GM10266 (cell line): ENCODE measurements around the gene DCAF5.

ENCODE experiments used
- DNase-seq: peaks from one replicate; pipeline ENCODE4 v3.0.0; 2012; ENCODE audit errors: extremely low spot score
- TF ChIP-seq, protein P1 (sequence below): IDR thresholded peaks from 2 replicates; pipeline ENCODE4 v1.5.1; 2012; ENCODE audit warnings: mild to moderate bottlenecking, low read depth; ENCODE audit not compliant: control insufficient read depth, insufficient read depth; ENCODE audit errors: missing control alignments

DCAF5 gene

GRCh38 chr14:69153873-69154270, 953 bp upstream of the DCAF5 start:
- DNase-seq, result peak; percentile 21

DNA sequence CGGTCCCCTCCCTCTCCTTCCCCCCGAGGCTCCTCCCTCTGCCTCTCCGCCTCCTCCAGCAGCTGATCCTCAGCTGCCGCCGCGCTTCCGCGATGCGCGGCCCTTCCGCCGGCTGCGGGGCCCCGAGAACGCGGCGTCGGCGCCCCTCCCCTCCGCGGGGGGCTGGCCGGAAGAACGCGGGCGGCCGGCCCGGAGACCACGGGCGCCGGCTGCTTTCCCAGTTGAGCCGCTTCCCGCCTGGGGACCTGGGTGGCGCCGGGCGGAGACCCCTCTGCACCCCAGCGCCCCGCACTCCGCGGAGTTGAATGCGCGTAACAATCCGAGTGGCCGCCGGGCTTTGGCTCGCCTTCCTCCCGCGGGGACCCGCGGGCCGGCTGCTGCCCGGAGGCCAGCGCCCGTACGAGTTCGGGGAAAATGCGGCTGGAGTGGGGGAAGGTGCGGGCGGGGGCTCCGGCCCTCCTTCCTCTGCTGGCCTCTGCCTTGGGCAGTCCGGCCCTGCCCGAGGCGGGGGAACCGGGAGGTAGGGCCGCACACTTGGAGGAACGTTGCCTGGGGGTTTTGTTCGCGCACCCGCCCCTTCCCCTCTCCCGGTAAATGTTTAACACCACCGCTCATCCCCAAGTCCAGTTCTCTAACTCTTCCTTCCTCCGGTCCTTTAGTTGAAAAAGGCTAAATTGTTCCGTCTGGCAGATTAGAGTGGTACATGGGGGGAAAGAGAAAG, 393 bp upstream of the DCAF5 start:
- TF ChIP-seq, protein P1, sequence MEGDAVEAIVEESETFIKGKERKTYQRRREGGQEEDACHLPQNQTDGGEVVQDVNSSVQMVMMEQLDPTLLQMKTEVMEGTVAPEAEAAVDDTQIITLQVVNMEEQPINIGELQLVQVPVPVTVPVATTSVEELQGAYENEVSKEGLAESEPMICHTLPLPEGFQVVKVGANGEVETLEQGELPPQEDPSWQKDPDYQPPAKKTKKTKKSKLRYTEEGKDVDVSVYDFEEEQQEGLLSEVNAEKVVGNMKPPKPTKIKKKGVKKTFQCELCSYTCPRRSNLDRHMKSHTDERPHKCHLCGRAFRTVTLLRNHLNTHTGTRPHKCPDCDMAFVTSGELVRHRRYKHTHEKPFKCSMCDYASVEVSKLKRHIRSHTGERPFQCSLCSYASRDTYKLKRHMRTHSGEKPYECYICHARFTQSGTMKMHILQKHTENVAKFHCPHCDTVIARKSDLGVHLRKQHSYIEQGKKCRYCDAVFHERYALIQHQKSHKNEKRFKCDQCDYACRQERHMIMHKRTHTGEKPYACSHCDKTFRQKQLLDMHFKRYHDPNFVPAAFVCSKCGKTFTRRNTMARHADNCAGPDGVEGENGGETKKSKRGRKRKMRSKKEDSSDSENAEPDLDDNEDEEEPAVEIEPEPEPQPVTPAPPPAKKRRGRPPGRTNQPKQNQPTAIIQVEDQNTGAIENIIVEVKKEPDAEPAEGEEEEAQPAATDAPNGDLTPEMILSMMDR, result no peak
- peak; percentile 99 for DNase-seq

More at GRCh38 chr14:69153873-69154270, 953 bp upstream of the DCAF5 start:
- TF ChIP-seq, protein P1, result no peak

GRCh38 chr14:69152181-69152901, 578 bp downstream of the DCAF5 start:
- TF ChIP-seq, protein P1, result no peak
- DNase-seq, result peak; percentile 56

GRCh38 chr14:69151458-69152180, 1.3 kb downstream of the DCAF5 start:
- TF ChIP-seq, protein P1, result peak; percentile 72
- DNase-seq, result peak; percentile 92

GRCh38 chr14:69149461-69150244, 3.3 kb downstream of the DCAF5 start:
- TF ChIP-seq, protein P1, result no peak

GRCh38 chr14:69142101-69142500, 10.8 kb downstream of the DCAF5 start:
- TF ChIP-seq, protein P1, result no peak
- DNase-seq, result no peak

More at GRCh38 chr14:69149461-69150244, 3.3 kb downstream of the DCAF5 start:
- no peak for DNase-seq
